Aorta (tissue), 5 donors: Measurements from ENCODE around the gene PTGES2. TPM values are rescaled to one million over a fixed set of nuclear protein-coding genes. Genes with fewer than 3 reads are reported as not detected.

Experiments used
- ATAC-seq: fragments of 200-7000 bp; cut with Tn5 transposase; one replicate; pipeline ENCODE4 v1.9.1; 2022; ENCODE audit warnings: moderate library complexity; ENCODE audit not compliant: low FRiP score
- DNase-seq, 2 donors: peaks; one replicate each; pipeline ENCODE4 v3.0.0-alpha.2; 2020
- H3K27ac ChIP-seq, 2 donors: one replicate each; pipeline ENCODE4 v1.5.1; 2013; ENCODE audit warnings: low read length in 2 of 2, mild to moderate bottlenecking in 2 of 2, moderate library complexity in 2 of 2, control low read depth in 1 of 2, inconsistent platforms in 1 of 2, low read depth in 1 of 2
- H3K27me3 ChIP-seq, 2 donors: one replicate each; pipeline ENCODE4 v1.6.1; 2013; ENCODE audit warnings: control low read depth in 1 of 2, low read length in 1 of 2, mild to moderate bottlenecking in 1 of 2, moderate library complexity in 1 of 2; ENCODE audit not compliant: insufficient read depth in 2 of 2, control insufficient read depth in 1 of 2
- H3K36me3 ChIP-seq, 2 donors: one replicate each; pipeline ENCODE4 v1.6.1; 2013; ENCODE audit warnings: control low read depth in 1 of 2, low read length in 1 of 2, mild to moderate bottlenecking in 1 of 2; ENCODE audit not compliant: insufficient read depth in 2 of 2, control insufficient read depth in 1 of 2
- H3K4me1 ChIP-seq, 2 donors: one replicate each; pipeline ENCODE4 v1.6.1; 2013; ENCODE audit warnings: low read length in 2 of 2, control low read depth in 1 of 2, mild to moderate bottlenecking in 1 of 2, moderate library complexity in 1 of 2; ENCODE audit not compliant: insufficient read depth in 2 of 2, control insufficient read depth in 1 of 2
- H3K4me3 ChIP-seq, 2 donors: one replicate each; pipeline ENCODE4 v1.5.1; 2013; ENCODE audit warnings: low read length in 2 of 2, control low read depth in 1 of 2, mild to moderate bottlenecking in 1 of 2
- H3K9me3 ChIP-seq: one replicate; pipeline ENCODE4 v1.6.1; 2013; ENCODE audit warnings: mild to moderate bottlenecking, low read length; ENCODE audit not compliant: control insufficient read depth
- WGBS, 2 donors: extraction: QIAGEN DNeasy Blood & Tissue Kit; methylation state at CpG; one replicate each; pipeline ENCODE4 v1.1.7; 2013; 5-methylcytosine and 5-hydroxymethylcytosine counted together
- intact Hi-C, 2 donors: fragments of 100-400 bp; cut with DNase I; formaldehyde crosslinking; loops; one replicate each; pipeline versions ENCODE4 v1.14.2 to v1.15.0; 2022
- polyA plus RNA-seq, 2 donors: library from polyadenylated mRNA; stranded (reverse); fragments of 200-250 nt; gene quantifications; one replicate each; pipeline ENCODE4 v1.2.3, GENCODE V29; 2013
- total RNA-seq, 2 donors: library from RNA; stranded (reverse); fragmentation: NEBNext Ultra II Directional; extraction: Animal tissue kit (Norgen Biotek cat#: 25700); gene quantifications; one replicate each; pipeline ENCODE4 v1.2.1, GENCODE V29; 2021
- donor health status: healthy with polysubstance abuse.
- donor health status: Bipolar disorder and iron deficiency.
- donor health status: DM: no; HTN: no; CAD: no.
- donor health status: DM: no; HTN: no; CAD: no.
- donor health status: DM: yes; HTN: yes; CAD: no.

Gene PTGES2
- total and polyA plus RNA-seq, 4 donors = 29.9 to 56.2 (median 37.8) TPM

DNA sequence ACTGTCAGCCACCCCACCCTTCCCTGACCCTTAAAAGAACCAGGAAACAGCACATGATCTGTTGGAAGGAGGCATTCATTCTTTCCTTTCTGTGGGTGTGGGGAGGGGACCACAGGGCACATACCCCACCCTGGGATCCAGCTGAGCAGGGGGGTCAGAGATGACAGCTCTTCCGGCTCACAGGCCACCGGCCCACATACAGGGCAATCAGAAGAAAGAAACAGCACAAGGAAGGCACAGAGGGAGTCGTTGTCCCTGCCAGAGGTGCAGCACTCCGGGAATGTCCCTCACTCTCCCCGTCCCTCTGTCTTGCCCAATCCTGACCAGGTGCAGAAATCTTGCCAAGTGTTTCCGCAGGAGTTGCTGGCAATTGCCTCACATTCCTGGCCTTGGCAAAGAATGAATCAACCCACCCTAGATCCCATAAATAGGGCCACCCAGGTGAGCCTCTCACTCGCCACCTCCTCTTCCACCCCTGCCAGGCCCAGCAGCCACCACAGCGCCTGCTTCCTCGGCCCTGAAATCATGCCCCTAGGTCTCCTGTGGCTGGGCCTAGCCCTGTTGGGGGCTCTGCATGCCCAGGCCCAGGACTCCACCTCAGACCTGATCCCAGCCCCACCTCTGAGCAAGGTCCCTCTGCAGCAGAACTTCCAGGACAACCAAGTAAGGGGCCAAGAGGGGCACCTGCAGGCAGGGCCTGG lies 21.6 kb upstream of the PTGES2 start, which contains the start of gene LCN2:
LCN2 (plus strand) TSS at position 453 of the 701 bp plus-strand sequence; CDS start at position 526, 73 bp downstream.
- Histone ChIP-seq H3K27me3 (no peaks in the 10 kb centered on the region), H3K4me1 (no peaks in the 10 kb centered on the region), H3K4me3 (no peak within 1 kb of the TSS), H3K36me3 (no peaks in the 10 kb centered on the region), H3K27ac (no peak within 1 kb of the TSS), H3K9me3 (no peaks in the 10 kb centered on the region)
- WGBS, 2 donors = 84 to 87% methylated on average over 9 of the region's 9 CpGs
- ATAC-seq = no peak
- intact Hi-C loops = no loop called here
- DNase-seq = peak; percentile 40 to 63

DNA sequence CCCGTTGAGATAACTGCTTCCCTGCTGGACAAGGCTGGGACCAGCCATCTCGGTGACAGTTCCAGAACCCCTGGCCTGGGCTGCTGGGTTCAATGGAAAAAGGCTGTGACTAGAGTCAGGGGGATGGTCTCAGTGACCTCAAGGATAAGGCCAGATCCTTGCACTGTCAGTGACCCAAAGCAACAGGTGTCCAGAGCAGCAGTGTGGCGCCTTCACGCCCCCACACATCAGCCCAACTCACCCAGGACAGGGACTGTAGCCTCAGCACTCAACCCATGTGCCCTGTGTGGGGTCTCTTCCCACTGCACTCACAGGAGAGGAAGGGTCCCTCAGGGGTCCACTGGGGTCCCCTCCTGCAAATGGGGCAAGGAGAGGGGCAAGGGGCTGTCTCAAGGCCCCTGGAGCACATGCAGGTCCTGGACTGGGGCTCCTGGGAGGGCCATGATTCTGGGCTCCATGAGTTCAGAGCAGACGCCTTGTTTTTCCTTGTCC lies 21.0 kb upstream of the PTGES2 start:
- WGBS, 2 donors = 90 to 93% methylated on average over 5 of the region's 5 CpGs

DNA sequence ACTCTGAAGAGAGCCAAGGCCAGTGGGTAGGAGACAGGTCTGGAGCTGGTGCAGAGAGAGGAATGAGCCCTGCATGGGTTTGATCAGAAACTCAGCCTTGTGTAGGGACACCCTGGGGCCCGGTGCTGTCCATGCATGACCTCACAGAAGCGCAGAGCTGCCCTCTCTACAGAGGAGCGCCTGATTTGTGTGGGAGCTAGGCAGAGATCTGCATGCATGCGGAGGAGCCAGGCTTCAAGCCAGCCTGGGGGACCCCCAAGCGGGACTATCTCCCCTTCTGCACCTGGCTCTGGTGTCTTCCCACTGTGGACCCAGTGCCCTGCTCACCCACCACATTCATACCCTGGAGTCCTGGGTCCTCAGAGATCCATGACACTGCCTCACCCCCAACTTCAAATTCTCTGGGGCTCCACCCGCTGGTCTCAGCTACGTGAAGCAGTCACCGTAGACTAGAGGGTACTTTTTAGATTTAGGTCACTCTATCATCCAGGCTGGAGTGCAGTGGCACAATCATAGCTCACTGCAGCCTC lies 19.1 kb upstream of the PTGES2 start:
- intact Hi-C loops = no loop called here
- H3K27me3 ChIP-seq = no peaks in the 10 kb centered on the region
- no peaks in the 10 kb centered on the region for H3K4me1 ChIP-seq
- ATAC-seq (no peak), DNase-seq (peak in 1 of 2 donors; percentile 34)
- WGBS, 2 donors = 90% methylated on average over 8 of the region's 8 CpGs
- H3K27ac ChIP-seq = no peak overlapping the region
- no peaks in the 10 kb centered on the region for H3K9me3 ChIP-seq
- no peaks in the 10 kb centered on the region for H3K36me3 ChIP-seq
- H3K4me3 ChIP-seq = no peak overlapping the region

More for the DNA sequence above, 21.0 kb upstream of the PTGES2 start:
- Histone ChIP-seq H3K4me1 (no peaks in the 10 kb centered on the region), H3K36me3 (no peaks in the 10 kb centered on the region), H3K9me3 (no peaks in the 10 kb centered on the region), H3K27me3 (no peaks in the 10 kb centered on the region), H3K4me3 (no peak overlapping the region), H3K27ac (no peak overlapping the region)
- DNase-seq (peak in 1 of 2 donors; percentile 22), ATAC-seq (no peak)
- intact Hi-C loops = no loop called here

DNA sequence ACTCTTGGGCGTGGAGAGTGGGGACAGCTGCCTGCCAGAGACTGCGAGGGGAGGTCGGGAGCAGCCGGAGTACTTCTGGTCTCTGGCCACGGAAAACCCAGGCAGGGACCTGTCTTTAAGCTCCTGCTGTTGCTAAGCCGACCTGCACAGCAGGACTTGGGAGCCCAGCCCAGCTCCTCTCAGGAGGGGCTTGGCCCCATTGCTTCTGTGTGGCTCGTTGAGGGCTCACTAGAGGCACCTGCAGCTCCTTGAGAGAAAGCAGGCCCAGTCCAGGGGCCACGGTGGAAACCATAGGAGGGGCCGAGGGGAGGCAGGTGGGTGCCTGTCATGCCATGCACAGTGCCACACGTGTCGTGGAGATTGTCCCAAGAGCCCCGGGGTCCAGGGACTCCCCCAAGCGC lies 18.4 kb upstream of the PTGES2 start:
- no peaks in the 10 kb centered on the region for H3K36me3 ChIP-seq
- no peaks in the 10 kb centered on the region for H3K9me3 ChIP-seq
- H3K27ac ChIP-seq = no peak overlapping the region
- DNase-seq (peak in 1 of 2 donors; percentile 73), ATAC-seq (no peak)
- 83 to 84% methylated on average over 13 of the region's 13 CpGs for WGBS, 2 donors
- no peaks in the 10 kb centered on the region for H3K27me3 ChIP-seq
- H3K4me3 ChIP-seq = no peak overlapping the region
- no peaks in the 10 kb centered on the region for H3K4me1 ChIP-seq
- intact Hi-C loops = no loop called here

DNA sequence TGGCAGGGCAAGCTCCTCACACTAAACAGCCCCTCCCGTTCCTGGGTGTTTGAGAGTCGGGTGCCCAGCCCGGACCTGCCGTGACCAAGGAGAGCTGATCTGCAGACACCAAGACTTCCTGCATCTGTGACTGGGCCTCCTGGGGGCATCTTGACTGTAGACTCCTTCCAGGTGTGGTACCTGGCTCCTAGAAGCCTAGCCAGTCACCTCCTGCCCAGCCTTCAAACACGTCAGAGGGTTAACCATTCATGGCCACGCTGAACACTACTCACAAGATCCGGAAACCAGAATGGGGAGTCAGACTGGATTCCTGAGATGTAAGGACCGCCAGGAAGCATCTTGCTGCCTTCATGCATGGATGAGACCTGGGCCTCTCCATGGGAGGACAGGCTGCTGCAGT lies 18.0 kb upstream of the PTGES2 start:
- 76 to 80% methylated on average over 8 of the region's 8 CpGs for WGBS, 2 donors
- no peaks in the 10 kb centered on the region for H3K36me3 ChIP-seq
- H3K27me3 ChIP-seq = no peaks in the 10 kb centered on the region
- H3K27ac ChIP-seq = no peak overlapping the region
- no peak overlapping the region for H3K4me3 ChIP-seq
- intact Hi-C loops = no loop called here
- no peaks in the 10 kb centered on the region for H3K9me3 ChIP-seq
- DNase-seq (no peak), ATAC-seq (no peak)
- H3K4me1 ChIP-seq = no peaks in the 10 kb centered on the region

DNA sequence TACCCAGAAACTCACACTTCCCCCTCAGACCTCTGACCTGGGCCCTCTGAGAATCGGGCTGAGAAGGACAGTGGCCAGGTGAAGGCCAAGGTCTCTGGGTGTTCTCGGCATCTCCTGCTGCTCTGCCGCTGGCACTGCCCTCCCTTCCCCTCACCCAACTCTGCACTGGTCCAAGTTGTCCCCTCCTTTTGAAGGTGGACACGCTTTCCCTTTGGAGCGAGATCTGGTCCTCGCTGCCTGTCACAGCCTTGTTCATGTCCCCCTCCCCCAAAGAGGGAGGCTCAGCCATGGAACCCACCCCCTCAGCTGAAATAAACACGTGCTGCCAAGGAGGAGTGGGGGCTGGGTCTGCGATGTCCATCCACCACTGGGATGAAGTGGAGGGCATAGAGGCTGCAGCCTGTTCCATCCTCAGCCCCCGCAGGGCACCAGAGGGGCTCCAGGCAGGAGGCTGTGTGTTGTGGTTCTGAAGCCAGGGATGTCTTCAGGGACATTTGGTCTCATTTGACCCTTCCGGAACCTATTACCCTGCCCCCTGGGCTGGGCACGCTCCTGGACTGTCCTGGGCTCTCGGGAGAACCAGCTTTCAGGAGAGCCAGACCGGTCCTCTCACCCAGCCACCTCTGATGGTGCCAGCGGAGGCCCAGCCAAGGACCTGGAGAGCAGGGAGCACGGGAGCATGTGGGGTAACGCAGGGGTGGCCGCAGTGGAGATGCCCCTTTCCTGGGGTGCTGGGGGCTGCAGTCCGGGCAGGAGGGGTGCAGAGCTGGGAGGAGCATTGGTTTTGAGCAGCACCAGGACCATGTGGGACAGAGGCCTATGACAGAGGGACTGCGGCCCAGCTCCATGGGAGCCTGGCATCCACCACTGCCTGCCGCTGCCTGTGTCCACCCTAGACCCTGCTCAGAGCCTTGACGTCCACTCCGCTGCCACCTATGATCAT lies 17.0 kb upstream of the PTGES2 start:
- Histone ChIP-seq H3K9me3 (no peaks in the 10 kb centered on the region), H3K36me3 (no peaks in the 10 kb centered on the region), H3K27ac (no peak overlapping the region), H3K4me3 (no peak overlapping the region), H3K4me1 (no peaks in the 10 kb centered on the region), H3K27me3 (no peaks in the 10 kb centered on the region)
- ATAC-seq = no peak
- intact Hi-C loops = no loop called here
- peak in 1 of 2 donors; percentile 51 for DNase-seq
- WGBS, 2 donors = 87 to 89% methylated on average over 22 of the region's 22 CpGs

DNA sequence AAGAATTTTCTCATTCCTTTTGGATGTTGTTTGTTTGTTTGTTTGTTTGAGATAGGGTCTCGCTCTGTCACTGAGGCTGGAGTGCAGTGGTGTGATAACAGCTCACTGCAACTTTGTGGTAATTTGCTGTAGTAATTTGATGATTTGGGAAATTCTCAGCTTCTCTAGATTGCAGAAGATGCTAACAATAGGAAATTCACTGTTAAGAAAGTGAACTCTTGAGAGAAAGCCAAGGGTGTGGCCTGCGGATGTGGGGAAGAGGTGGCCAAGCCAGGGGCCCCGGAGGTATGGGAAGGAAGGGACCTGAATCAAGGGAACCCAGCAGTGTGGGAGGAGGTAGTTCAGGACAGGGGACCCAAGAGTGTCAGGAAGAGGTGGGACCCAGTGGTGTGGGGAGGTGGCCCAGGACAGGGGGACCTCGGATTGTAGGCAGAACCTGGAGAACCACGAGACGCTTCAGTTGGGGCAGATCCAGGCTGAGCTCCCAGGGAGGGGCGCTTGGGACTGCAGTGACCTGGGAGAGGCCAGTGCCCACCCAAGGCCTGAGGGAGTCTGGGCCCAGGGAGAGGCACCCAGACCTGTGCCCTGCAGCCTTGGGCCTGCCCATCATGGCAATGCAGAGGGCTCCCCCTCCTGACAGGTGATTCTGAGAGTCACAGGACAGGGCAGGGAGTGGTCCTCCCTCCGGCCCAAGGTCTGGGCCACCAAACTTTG lies 16.2 kb upstream of the PTGES2 start:
- H3K27me3 ChIP-seq = no peaks in the 10 kb centered on the region
- DNase-seq (peak in 1 of 2 donors; percentile 62), ATAC-seq (no peak)
- no peaks in the 10 kb centered on the region for H3K4me1 ChIP-seq
- H3K27ac ChIP-seq = no peak overlapping the region
- no peaks in the 10 kb centered on the region for H3K9me3 ChIP-seq
- intact Hi-C loops = no loop called here
- no peaks in the 10 kb centered on the region for H3K36me3 ChIP-seq
- H3K4me3 ChIP-seq = no peak overlapping the region
- 87 to 89% methylated on average over 7 to 8 of the region's 8 CpGs for WGBS, 2 donors

DNA sequence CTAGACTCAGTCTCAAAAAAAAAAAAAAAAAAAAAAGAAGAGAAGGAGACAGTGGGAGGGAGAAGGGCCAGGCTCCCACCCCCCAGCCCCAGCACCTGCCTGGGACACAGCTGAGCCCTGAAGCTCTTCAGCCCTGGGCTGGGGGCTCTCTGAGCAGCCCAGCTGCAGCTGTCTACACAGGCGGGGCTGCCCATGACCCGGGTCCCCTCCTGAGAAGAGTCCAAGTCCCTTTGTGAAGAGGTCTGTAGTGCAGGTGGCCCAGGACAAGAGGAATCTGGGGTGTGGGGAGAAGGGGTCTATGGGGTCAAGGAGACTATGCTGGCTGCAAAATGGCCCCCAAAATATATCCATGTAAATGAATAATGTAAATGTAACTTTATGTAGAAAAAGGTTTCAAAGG lies 15.1 kb upstream of the PTGES2 start:
- WGBS, 2 donors = 92 to 94% methylated on average over 2 of the region's 2 CpGs

More for the DNA sequence above, 15.1 kb upstream of the PTGES2 start:
- Histone ChIP-seq H3K27ac (no peak overlapping the region), H3K4me3 (no peak overlapping the region), H3K4me1 (no peaks in the 10 kb centered on the region), H3K36me3 (no peaks in the 10 kb centered on the region), H3K9me3 (no peaks in the 10 kb centered on the region), H3K27me3 (no peaks in the 10 kb centered on the region)
- no peak for ATAC-seq
- DNase-seq = peak in 1 of 2 donors; percentile 5
- intact Hi-C loops = no loop called here
